Caco-2 (cell line): Measurements from ENCODE around the gene CRADD. TPM values are rescaled to one million over a fixed set of nuclear protein-coding genes. Genes with fewer than 3 reads are reported as not detected.

Source experiments
- BruUV-seq: library from RNA; stranded (reverse); fragments of 400-500 nt; replicated peaks from 2 replicates; lab custom pipeline; 2021; lab: Mats Ljungman, UMichigan
- CTCF ChIA-PET: fragments of 300-600 bp; sonication (Branson Sonifier 250); formaldehyde crosslinking; loops from one replicate; lab custom pipeline; 2022; ENCODE audit warnings: antibody characterized with exemption; lab: Charles Lee
- POLR2A ChIA-PET: fragments of 300-600 bp; sonication (Branson Sonifier 250); formaldehyde crosslinking; loops from one replicate; lab custom pipeline; 2022; ENCODE audit warnings: antibody characterized with exemption; lab: Charles Lee
- DNase-seq, 2 experiments: peaks; one replicate each; pipeline versions ENCODE4 v3.0.0 to v3.0.0-alpha.2; 2020 to 2022
- H3K27me3 ChIP-seq: replicated peaks from 2 replicates; pipeline ENCODE4 v1.6.0; 2011; ENCODE audit warnings: low read length; ENCODE audit not compliant: control insufficient read depth, insufficient read depth
- H3K36me3 ChIP-seq: 2 replicates; pipeline ENCODE4 v1.5.1; 2011; ENCODE audit warnings: low read length; ENCODE audit not compliant: control insufficient read depth, insufficient read depth
- H3K4me1 ChIP-seq: fragments of 250-450 bp; sonication (Bioruptor Pico); 2 replicates; pipeline ENCODE4 v1.5.1; 2020; ENCODE audit warnings: mild to moderate bottlenecking
- H3K4me3 ChIP-seq: 2 replicates; pipeline ENCODE4 v1.5.1; 2011; ENCODE audit warnings: low read depth, mild to moderate bottlenecking, control low read depth, low read length
- H3K9me3 ChIP-seq: fragments of 250-450 bp; sonication (Bioruptor Pico); 2 replicates; pipeline ENCODE4 v1.5.1; 2020; ENCODE audit warnings: mild to moderate bottlenecking, moderate library complexity
- H3K27ac Mint-ChIP-seq: one replicate; pipeline ENCODE4 v1.8.0; 2022; ENCODE audit warnings: mixed read lengths; ENCODE audit not compliant: unreplicated experiment
- H3K27me3 Mint-ChIP-seq: one replicate; pipeline ENCODE4 v1.8.0; 2022; ENCODE audit warnings: mixed read lengths; ENCODE audit not compliant: insufficient read depth, unreplicated experiment
- H3K36me3 Mint-ChIP-seq: one replicate; pipeline ENCODE4 v1.8.0; 2022; ENCODE audit warnings: mild to moderate bottlenecking, mixed read lengths; ENCODE audit not compliant: insufficient read depth, unreplicated experiment
- H3K4me1 Mint-ChIP-seq: one replicate; pipeline ENCODE4 v1.8.0; 2022; ENCODE audit warnings: low read depth, mixed read lengths; ENCODE audit not compliant: unreplicated experiment
- H3K4me3 Mint-ChIP-seq: one replicate; pipeline ENCODE4 v1.8.0; 2022; ENCODE audit warnings: mild to moderate bottlenecking, moderate library complexity, mixed read lengths; ENCODE audit not compliant: unreplicated experiment
- H3K9me3 Mint-ChIP-seq: one replicate; pipeline ENCODE4 v1.8.0; 2022; ENCODE audit warnings: mixed read lengths; ENCODE audit not compliant: unreplicated experiment
- CTCF ChIP-seq, 2 experiments: fragments of 200-600 bp in 1 of 2; IDR thresholded peaks; 1 replicate in 1 of 2; 2 replicates in 1 of 2; pipeline versions ENCODE4 v1.5.1 to v1.8.0; 2011 to 2022; ENCODE audit warnings: antibody characterized with exemption in 1 of 2, control low read depth in 1 of 2, inconsistent platforms in 1 of 2, low read depth in 1 of 2, low read length in 1 of 2, mild to moderate bottlenecking in 1 of 2, moderate library complexity in 1 of 2; ENCODE audit not compliant: insufficient read depth in 1 of 2, severe bottlenecking in 1 of 2, unreplicated experiment in 1 of 2
- intact Hi-C: fragments of 100-400 bp; cut with micrococcal nuclease; formaldehyde crosslinking; loops from one replicate; pipeline ENCODE4 v1.10.0; 2022; ENCODE audit not compliant: unreplicated experiment
- total RNA-seq: library from RNA; stranded (reverse); gene quantifications from 2 replicates; pipeline ENCODE4 v1.2.3, GENCODE V29; 2022

The CRADD gene
- total RNA-seq, 1 experiment from 2014 or later, result 29.2 TPM

GRCh38 chr12:93902192-93902591 lies 225.0 kb downstream of the CRADD start:
- Mint-ChIP-seq H3K9me3 (peaks cover 10% of the 10 kb centered on the region), H3K36me3 (peaks cover 6% of the 10 kb centered on the region), H3K4me1 (peaks cover 18% of the 10 kb centered on the region), H3K27me3 (no peaks in the 10 kb centered on the region), H3K4me3 (no peak overlapping the region), H3K27ac (no peak overlapping the region)
- no peak for TF ChIP-seq CTCF (IDR thresholded peaks at IDR 0.05; ENCODE audit: insufficient read depth in 1 of 2, low read depth in 1 of 2, low read length in 1 of 2, severe bottlenecking in 1 of 2, unreplicated experiment in 1 of 2)
- no peak for DNase-seq
- intact Hi-C loops, result no loop called here
- ChIA-PET CTCF (no interaction called here), POLR2A (no interaction called here)
- Histone ChIP-seq H3K27me3 (no peaks in the 10 kb centered on the region), H3K4me1 (peaks cover 24% of the 10 kb centered on the region), H3K4me3 (no peak overlapping the region), H3K9me3 (no peaks in the 10 kb centered on the region; the same call in 1 of the 2 replicates), H3K36me3 (no peaks in the 10 kb centered on the region)
- BruUV-seq, result no TSS peak

GRCh38 chr12:93902736-93903562 lies 225.8 kb downstream of the CRADD start:
- Histone ChIP-seq H3K27me3 (no peaks in the 10 kb centered on the region), H3K4me1 (peaks cover 23% of the 10 kb centered on the region), H3K4me3 (no peak overlapping the region), H3K9me3 (no peaks in the 10 kb centered on the region; the same call in 1 of the 2 replicates), H3K36me3 (no peaks in the 10 kb centered on the region)
- peaks cover 14% of the 10 kb centered on the region for H3K4me1 Mint-ChIP-seq
- H3K27ac Mint-ChIP-seq, result no peak overlapping the region
- H3K27me3 Mint-ChIP-seq, result no peaks in the 10 kb centered on the region
- TF ChIP-seq CTCF (IDR thresholded peaks at IDR 0.05; ENCODE audit: insufficient read depth in 1 of 2, low read depth in 1 of 2, low read length in 1 of 2, severe bottlenecking in 1 of 2, unreplicated experiment in 1 of 2), result no peak
- DNase-seq, result no peak
- H3K9me3 Mint-ChIP-seq, result peaks cover 10% of the 10 kb centered on the region
- intact Hi-C loops, result no loop called here
- H3K4me3 Mint-ChIP-seq, result no peak overlapping the region
- ChIA-PET POLR2A (no interaction called here), CTCF (no interaction called here)
- H3K36me3 Mint-ChIP-seq, result peaks cover 6% of the 10 kb centered on the region
- BruUV-seq, result no TSS peak

- Mint-ChIP-seq H3K36me3 (peaks cover 6% of the 10 kb centered on the region), H3K4me1 (peaks cover 11% of the 10 kb centered on the region), H3K27ac (no peak overlapping the region), H3K9me3 (peaks cover 10% of the 10 kb centered on the region), H3K4me3 (no peak overlapping the region), H3K27me3 (no peaks in the 10 kb centered on the region)
- Histone ChIP-seq H3K27me3 (no peaks in the 10 kb centered on the region), H3K36me3 (no peaks in the 10 kb centered on the region), H3K4me3 (no peak overlapping the region), H3K9me3 (no peaks in the 10 kb centered on the region; the same call in 1 of the 2 replicates), H3K4me1 (peaks cover 11% of the 10 kb centered on the region)
- ChIA-PET CTCF (no interaction called here), POLR2A (no interaction called here)
- no peak for DNase-seq
- intact Hi-C loops, result no loop called here
- TF ChIP-seq CTCF (IDR thresholded peaks at IDR 0.05; ENCODE audit: insufficient read depth in 1 of 2, low read depth in 1 of 2, low read length in 1 of 2, severe bottlenecking in 1 of 2, unreplicated experiment in 1 of 2), result no peak
- BruUV-seq, result no TSS peak
Measured at GRCh38 chr12:93904124-93904523, 226.9 kb downstream of the CRADD start.
